PC-9 (cell line): Measurements from ENCODE around the gene UBXN6.

ENCODE experiments used
- EZH2 ChIP-seq: fragments of 200-600 bp; sonication (generic); IDR thresholded peaks from 2 replicates; pipeline ENCODE4 v1.8.0; 2017; ENCODE audit warnings: antibody characterized with exemption, low read depth
- TF ChIP-seq, protein P1 (sequence below): fragments of 200-600 bp; sonication (generic); conservative IDR thresholded peaks from 2 replicates; pipeline ENCODE4 v1.6.1; 2017; ENCODE audit warnings: mixed run types, antibody characterized with exemption, mild to moderate bottlenecking, moderate library complexity

DNA sequence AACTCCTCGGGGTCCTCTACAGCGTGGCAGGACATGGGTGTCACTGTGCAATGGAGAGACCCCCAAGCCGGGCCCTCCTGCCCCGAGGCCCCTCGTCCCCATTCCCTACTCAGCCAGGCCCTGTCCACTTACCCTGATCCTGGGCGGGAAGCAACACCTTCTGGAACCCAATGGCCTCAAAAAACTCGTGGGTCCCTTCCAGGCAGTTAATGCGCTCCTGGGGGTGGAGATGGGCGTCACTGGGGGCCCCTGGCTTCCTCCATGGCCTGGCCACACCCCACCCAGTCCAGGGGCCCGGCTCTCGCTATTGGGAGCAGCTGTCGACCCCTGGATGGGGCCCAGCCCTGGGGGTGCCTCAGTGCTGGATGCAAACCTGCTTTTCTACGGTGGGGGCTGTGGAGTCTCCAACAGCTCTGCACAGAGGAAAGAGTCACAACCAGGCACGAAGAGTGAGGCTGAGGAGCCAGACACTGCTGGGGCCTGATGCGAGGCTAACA is 10.8 kb downstream of the UBXN6 start:
- TF ChIP-seq, protein P1, sequence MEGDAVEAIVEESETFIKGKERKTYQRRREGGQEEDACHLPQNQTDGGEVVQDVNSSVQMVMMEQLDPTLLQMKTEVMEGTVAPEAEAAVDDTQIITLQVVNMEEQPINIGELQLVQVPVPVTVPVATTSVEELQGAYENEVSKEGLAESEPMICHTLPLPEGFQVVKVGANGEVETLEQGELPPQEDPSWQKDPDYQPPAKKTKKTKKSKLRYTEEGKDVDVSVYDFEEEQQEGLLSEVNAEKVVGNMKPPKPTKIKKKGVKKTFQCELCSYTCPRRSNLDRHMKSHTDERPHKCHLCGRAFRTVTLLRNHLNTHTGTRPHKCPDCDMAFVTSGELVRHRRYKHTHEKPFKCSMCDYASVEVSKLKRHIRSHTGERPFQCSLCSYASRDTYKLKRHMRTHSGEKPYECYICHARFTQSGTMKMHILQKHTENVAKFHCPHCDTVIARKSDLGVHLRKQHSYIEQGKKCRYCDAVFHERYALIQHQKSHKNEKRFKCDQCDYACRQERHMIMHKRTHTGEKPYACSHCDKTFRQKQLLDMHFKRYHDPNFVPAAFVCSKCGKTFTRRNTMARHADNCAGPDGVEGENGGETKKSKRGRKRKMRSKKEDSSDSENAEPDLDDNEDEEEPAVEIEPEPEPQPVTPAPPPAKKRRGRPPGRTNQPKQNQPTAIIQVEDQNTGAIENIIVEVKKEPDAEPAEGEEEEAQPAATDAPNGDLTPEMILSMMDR, result no peak
- TF ChIP-seq EZH2, result no peak
